ENCODE results near the gene MOB4.

- TF ChIP-seq CTCF (IDR thresholded peaks at IDR 0.05 in 2 of 3, conservative IDR thresholded peaks at IDR 0.05 in 1 of 3; ENCODE audit: control insufficient read depth in 2 of 3, extremely low read depth in 1 of 3, insufficient read depth in 1 of 3, low read depth in 3 of 3, low read length in 3 of 3) (no peak), NR2F1 (conservative IDR thresholded peaks at IDR 0.05) (no peak), GATAD2B (conservative IDR thresholded peaks at IDR 0.05; ENCODE audit: low read depth) (no peak), BACH1 (IDR thresholded peaks at IDR 0.05; ENCODE audit: borderline replicate concordance) (no peak), POLR2A (IDR thresholded peaks at IDR 0.05; ENCODE audit: low read depth, low read length) (no peak), SMARCA5 (IDR thresholded peaks at IDR 0.05) (no peak), SP1 (IDR thresholded peaks at IDR 0.05; ENCODE audit: low read depth, low read length) (no peak)
Measured at GRCh38 chr2:197486175-197486574, 29.7 kb upstream of the MOB4 start.
